Stimulated activated CD4-positive, alpha-beta T cell treated with anti-CD3 and anti-CD28 coated beads, Interleukin-4, amount 100 ng/mL, for 48 hours (primary cell): ENCODE results near the gene TMEM50A.
"Not testable (repeated sequence)": the region's sequence is repeated elsewhere in the genome, so short reads cannot be mapped to it uniquely, and the experiment has no call there.

ENCODE experiments used
- DNase-seq, 2 donors: peaks; one replicate each; pipeline ENCODE4 v3.0.0-alpha.2; 2020; ENCODE audit warnings: low read depth in 2 of 2

Gene TMEM50A

DNA sequence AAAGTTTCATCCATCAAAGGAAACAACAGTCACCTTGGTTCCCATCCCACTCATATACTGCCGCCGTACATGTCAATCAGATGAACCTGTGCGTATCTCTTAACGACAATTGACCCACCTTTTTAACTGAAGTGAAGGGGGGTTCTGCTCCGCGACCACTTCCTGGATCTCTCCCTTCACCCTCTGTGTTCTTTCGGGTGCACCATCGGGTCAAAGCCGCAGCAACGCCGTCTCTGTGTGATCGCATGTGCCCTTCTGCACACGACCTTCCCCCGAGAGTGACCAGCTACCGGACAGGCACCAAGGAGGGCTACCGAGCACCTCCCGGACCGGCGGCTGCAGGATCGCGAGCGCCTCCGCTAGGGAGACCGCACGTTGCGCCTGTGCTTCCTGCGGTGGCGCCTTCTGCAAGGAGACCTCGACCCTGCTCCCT, 1.2 kb upstream of the TMEM50A start:
- not testable (repeated sequence) for DNase-seq

DNA sequence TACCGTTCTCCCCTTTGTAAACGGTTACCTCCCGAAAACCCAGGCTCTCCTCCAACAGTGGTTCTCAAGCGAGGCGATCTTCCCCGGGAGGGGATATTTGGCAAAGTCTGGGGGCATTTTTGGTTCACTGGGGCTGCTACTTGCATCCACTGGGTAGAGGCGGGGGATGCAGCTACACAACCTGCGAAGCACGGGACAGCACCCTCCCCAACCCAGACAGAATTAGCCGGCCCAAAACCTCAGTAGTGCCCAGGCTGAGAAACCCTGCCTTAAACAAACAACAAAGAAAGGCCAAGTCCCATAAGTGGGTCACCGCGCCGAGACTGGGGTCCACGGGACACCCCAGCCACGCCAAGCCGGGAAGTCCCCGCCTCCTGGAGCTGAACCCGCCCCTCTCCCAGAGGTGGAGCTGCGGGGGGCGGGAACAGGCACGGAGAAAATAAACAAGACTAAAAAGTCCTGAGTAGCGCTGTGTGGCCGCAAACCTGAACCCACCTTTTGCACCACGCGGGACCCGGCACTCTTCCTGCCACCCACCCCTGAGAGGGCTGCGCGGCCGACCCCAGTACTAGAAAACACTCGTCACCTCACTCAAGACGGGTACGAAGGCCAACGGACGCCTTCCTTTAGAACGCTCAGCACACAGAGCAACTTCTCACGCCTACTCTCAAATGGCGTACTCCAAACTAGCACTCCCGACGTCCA, 499 bp upstream of the TMEM50A start:
- DNase-seq: not testable (repeated sequence)

DNA sequence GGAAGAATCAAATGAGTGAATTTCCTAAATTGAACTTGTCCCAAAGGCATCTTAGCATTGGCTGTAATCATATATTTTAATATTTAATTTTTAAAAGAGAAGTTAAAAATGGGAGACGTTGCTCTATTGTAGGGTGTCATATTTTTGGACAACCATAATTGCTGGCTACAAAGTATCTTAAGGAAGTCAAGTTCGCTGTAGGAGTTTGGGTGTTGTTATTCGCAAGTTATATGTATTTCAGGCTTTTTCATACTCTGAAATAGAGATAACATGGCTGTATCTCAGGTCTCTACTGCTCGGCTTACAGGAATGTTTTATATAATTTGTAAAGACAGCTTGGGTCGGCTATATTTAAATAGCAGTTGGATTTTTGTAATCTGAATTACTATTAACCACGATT, 852 bp downstream of the TMEM50A start:
- DNase-seq: no peak

DNA sequence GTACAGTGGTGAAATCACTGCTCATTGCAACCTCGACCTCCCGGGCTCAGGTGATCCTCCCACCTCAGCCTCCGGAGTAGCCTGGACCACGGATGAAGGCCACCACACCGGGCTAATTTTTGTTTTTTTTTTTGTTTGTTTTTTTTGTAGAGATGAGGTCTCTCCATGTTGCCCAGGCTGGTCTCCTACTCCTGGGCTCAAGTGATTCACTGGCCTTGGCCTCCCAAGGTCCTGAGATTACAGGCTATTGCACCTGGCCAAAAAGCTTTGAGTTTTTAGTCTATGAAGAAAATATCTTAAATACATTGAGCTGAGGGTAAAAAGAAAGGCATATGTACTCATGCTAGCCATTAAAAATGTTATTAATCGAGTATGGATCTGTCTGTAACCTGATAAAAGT, 3.6 kb downstream of the TMEM50A start:
- DNase-seq: no peak

DNA sequence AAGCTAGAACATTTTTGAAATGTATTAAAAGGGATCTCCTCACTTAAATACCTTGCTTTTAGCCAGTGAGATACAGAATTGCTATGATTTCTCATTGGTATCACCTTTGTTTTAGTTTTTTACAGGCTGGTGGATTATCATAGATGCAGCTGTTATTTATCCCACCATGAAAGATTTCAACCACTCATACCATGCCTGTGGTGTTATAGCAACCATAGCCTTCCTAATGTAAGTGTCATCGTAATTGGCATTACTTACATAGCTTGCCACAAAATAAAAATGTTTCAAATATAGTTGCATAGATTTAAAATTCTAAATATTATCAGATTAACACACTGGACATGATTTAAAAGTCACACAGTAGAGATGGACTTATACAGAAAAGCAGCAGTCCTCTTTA, 4.7 kb downstream of the TMEM50A start:
- DNase-seq: no peak

DNA sequence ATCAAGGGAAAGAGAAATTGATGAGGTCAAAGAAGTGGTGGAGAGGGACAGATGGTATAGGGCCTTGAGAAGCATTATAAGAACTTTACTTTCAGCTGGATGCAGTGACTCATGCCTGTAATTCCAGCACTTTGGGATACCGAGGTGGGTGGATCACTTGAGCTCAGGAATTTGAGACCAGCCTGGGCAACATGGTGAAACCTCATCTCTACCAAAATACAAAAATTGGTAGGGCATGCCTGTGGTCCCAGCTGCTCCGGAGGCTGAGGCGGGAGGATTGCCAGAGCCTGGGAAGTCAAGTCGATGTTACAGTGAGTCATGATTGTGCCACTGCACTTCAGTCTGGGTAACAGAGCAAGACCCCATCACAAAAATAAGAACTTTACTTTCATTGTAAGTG, 5.7 kb downstream of the TMEM50A start:
- no peak for DNase-seq

DNA sequence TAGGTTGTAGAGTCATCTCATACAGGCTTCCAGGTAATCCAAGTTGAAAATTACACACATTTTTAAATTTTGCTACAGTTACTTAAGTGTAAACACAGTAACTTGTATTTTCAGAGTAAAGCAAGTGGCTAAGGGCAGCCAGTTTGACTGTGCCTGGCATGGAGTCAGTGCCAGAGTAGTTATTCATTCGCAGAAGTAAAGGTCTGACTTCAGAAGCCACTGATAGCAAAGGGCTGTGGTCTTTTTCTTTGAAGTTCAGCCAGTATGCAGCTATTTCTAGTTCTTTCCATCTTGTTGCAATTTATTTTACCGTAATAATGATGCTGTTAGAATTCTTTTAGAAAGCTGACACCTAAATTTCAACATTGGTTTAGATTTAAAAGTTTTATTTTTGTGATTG, 9.4 kb downstream of the TMEM50A start:
- no peak for DNase-seq

DNA sequence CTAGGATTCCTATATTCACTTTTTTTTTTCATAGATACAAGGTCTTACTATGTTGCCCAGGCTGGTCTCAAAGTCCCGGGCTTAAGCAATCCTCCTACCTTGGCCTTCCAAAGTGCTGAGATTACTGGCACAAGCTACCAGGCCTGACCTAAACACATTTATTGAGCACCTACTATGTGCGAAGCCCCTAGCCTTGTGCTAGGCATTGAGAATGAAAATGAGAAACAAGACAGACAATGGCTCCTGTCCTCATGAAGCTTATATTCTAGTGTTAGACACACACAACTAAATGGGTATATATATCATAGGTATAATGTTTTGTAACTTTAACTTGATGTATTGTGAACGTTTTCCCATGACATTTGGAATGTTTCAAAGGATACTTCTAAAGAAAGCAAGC, 11.5 kb downstream of the TMEM50A start:
- DNase-seq: no peak

DNA sequence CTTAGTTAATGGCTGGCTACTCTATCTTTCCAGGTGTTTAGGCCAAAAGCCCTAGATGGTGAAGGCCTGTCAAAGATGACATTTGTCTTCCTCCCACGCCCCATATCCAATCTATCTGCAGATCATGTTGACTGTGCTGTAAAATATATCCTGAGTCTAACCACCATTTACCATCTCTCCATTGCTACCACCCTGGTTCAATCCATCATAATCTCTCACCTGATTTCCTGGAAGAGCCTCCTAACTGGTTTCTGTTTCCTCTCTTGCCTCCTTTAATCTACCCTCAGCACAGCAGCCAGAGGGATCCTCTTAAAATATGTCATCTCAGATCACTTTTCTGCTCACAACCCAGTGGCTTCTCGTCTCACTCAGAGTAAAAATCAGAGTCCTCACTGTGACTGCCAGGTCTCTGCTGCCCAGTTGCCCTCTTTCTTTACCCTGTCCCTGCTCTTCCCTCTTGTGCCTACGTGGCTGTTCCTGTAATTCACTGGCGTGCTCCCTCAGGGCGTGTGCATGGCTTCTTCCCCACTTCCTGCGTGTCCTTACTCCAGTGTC, 17.8 kb downstream of the TMEM50A start:
- DNase-seq: no peak

DNA sequence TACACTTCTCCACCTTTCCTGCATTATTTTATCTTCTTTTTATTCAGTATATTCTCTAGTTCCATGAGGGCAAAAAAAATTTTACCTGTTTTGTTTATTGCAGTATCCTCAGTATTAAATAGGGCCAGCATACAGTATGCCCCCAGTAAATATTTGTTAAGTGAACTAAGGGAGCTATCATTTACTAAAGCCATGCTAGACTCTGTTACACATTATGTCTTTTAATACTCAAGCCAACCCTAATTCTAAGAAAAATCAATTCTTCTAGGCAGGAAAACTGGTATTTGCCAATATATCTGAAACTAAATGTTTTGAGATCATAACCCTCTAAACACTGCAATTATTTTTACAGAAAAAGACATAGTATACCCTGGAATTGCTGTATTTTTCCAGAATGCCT, 18.3 kb downstream of the TMEM50A start:
- DNase-seq: no peak

DNA sequence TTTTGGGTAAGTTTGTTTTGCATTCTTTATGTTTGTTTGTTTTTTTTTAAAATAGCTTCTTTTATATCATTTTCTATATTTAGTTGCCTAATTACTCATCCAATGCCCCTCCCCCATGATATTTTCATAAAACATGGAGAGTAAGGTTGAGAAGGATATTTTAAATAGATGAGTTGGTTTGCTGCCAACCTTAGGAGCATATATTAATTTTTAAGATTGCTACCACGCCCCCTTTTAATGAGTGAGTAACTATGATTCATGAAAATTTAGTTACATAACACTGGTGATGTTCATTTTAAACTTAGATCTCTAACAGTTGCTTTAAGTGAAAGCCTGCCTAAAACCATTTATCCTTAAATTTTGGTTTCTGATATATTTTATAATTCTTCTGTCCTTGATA, 18.7 kb downstream of the TMEM50A start:
- DNase-seq: no peak

DNA sequence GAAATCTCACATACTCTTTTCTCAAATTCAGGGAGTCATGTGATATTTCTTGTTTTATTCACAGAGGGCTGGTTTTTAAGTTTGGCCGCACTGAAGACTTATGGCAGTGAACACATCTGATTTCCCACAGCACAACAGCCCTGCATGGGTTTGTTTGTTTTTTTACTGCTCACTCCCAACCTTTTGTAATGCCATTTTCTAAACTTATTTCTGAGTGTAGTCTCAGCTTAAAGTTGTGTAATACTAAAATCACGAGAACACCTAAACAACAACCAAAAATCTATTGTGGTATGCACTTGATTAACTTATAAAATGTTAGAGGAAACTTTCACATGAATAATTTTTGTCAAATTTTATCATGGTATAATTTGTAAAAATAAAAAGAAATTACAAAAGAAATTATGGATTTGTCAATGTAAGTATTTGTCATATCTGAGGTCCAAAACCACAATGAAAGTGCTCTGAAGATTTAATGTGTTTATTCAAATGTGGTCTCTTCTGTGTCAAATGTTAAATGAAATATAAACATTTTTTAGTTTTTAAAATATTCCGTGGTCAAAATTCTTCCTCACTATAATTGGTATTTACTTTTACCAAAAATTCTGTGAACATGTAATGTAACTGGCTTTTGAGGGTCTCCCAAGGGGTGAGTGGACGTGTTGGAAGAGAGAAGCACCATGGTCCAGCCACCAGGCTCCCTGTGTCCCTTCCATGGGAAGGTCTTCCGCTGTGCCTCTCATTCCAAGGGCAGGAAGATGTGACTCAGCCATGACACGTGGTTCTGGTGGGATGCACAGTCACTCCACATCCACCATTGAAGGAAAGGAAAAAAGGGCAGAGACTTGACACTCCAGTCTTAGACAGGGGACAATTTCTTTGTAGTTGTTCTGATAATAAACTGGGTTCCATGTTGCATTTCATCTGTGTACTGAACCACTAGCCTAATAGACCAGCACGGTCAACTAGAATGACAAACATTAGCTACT, 22.8 kb downstream of the TMEM50A start:
- no peak for DNase-seq

DNA sequence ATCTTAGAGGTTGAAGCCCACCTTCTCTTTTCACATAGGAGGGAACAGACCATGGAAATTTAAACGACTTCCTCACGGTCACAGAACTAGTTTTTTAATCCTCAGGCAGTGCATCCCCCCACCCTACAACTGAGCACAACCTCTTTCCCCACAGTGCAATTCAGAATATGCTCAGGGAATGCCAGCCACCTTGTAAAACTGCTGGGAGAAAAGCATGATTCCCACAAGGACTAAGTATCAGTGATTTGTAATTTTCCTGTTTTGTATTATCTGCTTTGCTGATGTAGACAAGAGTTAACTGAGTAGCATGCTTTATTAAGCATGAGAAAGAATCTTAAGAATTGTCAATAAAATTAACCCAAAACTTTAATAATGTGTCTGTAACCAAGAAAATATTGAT, 23.8 kb downstream of the TMEM50A start:
- DNase-seq: no peak

DNA sequence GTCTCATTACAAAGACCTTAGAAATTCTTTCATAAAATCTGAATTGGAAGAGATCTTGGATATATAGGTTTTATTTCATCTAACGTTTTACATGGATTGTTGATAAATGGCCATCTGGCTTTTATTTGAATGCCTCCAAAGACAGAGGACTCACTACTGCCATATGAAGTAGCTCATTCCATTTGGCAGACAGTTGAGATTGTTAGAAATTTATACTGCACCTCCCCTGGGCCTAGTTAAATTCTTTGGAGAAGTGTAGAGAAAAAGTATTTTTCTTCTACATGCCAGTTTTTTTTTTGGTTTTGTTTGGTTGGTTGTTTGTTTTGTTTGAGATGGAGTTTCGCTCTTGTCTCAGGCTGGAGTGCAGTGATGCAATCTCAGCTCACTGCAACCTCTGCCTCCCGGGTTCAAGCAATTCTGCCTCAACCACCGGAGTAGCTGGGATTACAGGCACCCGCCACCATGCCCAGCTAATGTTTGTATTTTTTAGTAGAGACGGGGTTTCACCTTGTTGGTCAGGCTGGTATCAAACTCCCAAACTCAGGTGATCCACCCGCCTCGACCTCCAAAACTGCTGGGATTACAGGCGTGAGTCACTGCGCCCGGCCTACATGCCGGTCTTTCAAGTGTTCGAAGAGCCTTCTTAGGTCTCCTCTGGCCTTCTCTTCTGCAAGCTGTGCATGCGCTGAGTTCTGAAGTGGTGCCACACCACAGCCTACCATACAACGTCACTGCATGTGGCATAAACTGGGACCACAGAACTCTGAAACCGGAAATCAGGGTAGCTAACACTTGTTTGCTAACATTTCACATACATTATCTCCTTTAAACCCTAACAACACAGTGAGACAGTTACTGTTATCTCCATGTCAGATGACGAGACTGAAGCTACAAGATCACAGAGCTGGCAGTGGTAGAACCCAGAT, 24.8 kb downstream of the TMEM50A start:
- DNase-seq: not testable (repeated sequence)

DNA sequence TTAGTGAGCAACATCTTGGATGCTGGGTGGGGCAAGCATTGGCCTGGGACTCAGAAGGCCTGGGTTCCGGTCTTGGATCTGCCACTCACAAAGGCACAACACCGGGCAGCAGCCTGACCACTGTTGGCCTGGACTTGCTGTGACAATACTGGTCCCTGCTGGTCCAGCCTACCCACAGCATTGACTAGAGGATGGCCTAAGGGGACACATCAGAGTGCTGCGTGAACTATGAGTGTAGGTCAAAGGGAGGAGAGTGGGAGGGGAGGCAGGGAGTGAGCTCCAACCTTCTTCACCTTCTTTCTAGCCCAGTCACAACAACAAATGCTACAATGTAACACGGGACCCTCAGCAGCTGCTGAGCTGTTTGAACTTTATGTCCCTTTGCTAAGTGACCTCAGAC, 31.1 kb downstream of the TMEM50A start:
- no peak for DNase-seq

DNA sequence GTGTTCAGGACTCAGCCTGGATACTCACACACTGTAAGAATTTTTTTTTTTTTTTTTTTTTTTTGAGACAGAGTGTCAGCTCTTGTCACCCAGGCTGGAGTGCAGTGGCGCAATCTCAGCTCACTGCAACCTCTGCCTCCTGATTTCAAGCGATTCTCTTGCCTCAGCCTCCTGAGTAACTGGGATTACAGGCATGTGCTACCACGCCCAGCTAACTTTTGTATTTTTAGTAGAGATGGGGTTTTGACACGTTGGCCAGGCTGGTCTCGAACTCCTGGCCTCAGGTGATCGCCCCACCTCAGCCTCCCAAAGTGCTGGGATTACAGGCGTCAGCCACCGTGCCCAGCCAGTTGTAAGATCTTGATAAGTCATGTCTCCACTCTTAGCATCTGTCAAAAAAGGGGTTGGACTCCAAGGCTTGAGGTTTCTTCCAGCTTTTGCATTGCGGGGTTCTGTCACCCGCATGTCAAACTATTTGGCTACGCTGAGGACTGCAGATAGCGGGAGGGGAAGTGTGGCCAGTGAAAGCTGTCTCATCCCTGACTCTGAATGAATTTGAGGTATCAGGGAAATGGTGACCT, 31.6 kb downstream of the TMEM50A start:
- DNase-seq: not testable (repeated sequence)

DNA sequence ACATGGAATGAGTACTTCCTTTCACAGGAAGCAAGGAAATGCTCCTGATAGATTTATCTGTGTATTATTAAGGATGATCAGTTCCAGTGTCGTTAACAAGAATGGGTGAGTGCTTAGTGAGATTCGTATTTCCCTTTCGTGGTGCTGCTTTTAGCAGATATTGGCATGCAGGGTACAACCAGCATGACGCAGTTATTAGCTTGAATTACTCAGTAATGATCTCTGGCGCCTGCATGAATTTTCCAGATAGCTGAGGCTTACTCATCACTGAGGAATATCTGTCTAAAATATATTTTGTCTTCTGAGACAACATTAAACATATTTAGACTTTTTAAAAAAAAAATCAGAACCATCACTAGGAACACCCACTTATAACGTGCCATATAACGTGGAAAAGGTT, 33.6 kb downstream of the TMEM50A start:
- DNase-seq: not testable (repeated sequence)

DNA sequence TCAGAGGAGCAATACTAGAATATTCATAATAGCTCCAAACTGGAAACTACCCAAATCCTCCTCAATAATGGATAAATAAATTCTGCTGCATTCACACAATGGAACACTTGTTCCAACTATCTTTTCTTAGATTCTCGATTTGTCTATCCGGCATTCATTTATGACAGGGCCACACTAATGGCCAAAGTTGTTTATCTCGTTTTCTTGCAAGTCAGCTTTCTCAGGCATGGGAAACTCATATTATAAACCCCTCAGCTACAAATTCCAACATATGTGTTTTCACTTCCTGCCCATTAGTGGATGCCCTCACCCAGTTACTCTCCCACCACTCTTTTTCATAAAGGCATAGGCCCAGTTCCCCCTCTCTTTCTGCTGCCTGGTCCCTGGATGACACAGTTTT, 40.2 kb downstream of the TMEM50A start:
- DNase-seq: not testable (repeated sequence)

DNA sequence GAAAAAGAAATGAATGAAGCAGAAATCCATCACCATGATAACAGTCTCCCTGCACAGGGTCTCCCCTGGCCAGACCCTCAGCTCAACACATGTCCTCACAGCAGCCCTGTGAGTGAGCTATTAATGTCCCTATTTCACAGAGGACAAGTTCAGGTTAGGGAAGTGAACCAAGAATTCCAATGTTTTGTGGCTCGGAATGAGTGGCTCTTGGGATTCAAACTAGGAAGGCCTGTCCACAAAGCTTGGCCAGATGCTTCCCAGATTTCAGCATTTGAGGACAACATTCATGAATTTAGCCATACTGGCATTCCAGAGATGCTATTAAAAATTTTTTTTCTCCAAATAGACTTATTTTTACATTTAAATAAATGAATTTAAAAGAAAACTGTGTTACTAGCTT, 44.4 kb downstream of the TMEM50A start:
- DNase-seq: not testable (repeated sequence)

DNA sequence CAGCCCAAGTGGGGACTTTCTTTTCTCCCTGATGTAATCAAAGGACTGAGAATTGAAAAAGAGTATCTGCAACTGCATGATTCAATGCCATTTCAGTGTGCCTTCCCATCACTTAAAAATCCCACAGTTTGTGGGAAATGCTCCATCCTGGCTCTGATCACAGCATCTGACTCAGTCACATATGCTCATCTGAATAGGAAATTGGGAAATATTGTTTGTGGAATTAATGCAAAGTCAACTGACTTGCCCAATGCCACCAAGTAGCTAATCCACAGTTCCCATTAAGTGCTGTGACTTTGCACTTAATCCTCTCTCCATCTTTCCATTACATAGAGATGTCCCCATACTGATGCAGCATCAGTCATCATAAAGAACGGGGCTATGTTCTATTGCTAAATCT, 45.0 kb downstream of the TMEM50A start:
- not testable (repeated sequence) for DNase-seq

DNA sequence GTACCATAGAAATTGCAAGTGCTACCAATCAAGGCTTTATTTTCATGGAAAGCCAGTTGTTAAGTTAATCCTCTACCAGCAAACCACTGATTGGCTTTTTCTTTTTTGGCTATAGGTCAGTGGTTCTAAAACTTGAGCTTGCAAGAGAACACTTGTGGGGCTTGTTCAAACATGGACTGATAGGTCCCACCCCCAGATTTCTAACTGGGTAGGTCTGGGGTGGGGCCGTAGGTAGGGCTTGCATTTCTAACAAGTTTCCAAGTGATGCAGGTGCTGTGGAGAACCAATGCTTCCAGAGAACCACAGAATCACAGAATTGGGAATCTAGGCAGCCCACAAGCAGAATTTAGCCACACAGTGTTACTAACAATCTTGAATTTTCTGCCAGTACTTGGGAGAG, 45.7 kb downstream of the TMEM50A start:
- not testable (repeated sequence) for DNase-seq
